Measurements from ENCODE around the gene GPATCH8. TPM values are rescaled to one million over a fixed set of nuclear protein-coding genes. Genes with fewer than 3 reads are reported as not detected.

The GPATCH8 gene
- total and polyA plus RNA-seq, 10 donors = 4.8 to 66.3 (median 57.9) TPM

GRCh38 chr17:44502598-44503146 lies 534 bp downstream of the GPATCH8 start:
- peaks cover 33 to 62% (median 56%) of the 10 kb centered on the region in 6 donors for H3K4me1 ChIP-seq
- no peaks in the 10 kb centered on the region for H3K9me3 ChIP-seq
- peaks cover 0 to 8% (median 0%) of the 10 kb centered on the region in 6 donors for H3K36me3 ChIP-seq
- peaks cover 0 to 13% (median 0%) of the 10 kb centered on the region in 7 donors for H3K27me3 ChIP-seq (replicated peaks in 1 of 7)
- no peak for TF ChIP-seq POLR2AphosphoS5 (IDR thresholded peaks at IDR 0.05)
- no peak for TF ChIP-seq POLR2A (IDR thresholded peaks at IDR 0.05)
- TF ChIP-seq, protein P1, sequence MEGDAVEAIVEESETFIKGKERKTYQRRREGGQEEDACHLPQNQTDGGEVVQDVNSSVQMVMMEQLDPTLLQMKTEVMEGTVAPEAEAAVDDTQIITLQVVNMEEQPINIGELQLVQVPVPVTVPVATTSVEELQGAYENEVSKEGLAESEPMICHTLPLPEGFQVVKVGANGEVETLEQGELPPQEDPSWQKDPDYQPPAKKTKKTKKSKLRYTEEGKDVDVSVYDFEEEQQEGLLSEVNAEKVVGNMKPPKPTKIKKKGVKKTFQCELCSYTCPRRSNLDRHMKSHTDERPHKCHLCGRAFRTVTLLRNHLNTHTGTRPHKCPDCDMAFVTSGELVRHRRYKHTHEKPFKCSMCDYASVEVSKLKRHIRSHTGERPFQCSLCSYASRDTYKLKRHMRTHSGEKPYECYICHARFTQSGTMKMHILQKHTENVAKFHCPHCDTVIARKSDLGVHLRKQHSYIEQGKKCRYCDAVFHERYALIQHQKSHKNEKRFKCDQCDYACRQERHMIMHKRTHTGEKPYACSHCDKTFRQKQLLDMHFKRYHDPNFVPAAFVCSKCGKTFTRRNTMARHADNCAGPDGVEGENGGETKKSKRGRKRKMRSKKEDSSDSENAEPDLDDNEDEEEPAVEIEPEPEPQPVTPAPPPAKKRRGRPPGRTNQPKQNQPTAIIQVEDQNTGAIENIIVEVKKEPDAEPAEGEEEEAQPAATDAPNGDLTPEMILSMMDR (IDR thresholded peaks at IDR 0.05 in 8 of 11, conservative IDR thresholded peaks at IDR 0.05 in 3 of 11) = no peak
- H3K27ac ChIP-seq = peak overlapping the region; percentile 83 to 92 (median 88)
- WGBS, 5 donors = 0 to 1% (median 1%) methylated on average over 24 to 25 of the region's 25 CpGs
- peak overlapping the region; percentile 73 to 91 (median 84) for H3K4me3 ChIP-seq
- DNase-seq = peak; percentile 85
- intact Hi-C loops (cut with DNase I; ENCODE audit: low total_unique reads) = no loop called here

DNA sequence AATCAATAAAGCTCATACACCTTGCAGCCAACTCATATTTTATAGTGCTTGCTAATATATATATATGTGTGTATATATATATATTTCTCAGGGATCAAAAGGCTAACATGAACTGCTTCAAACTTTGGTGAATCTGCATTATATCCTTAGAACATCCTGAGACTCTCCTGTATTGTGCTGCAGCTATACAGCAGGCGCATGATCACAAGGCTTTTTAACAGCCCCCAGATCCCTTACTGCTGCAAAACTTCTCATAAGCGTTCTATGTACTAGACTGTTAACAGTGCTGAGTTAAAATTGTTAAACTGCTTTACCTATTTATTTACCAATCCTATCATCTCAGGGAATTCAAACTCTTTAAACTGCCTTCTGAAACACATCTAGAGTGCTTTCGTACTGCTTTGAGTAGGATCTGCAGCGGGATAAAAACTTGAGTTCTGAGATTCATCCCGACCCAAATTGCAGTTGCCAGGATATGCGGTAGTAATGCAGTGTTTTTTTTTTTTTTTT lies 1.3 kb downstream of the GPATCH8 start:
- TF ChIP-seq POLR2A (IDR thresholded peaks at IDR 0.05) = no peak
- intact Hi-C loops (cut with DNase I; ENCODE audit: low total_unique reads) = no loop called here
- Histone ChIP-seq H3K4me1 (peaks cover 37 to 69% (median 64%) of the 10 kb centered on the region in 6 donors), H3K36me3 (peaks cover 0 to 8% (median 0%) of the 10 kb centered on the region in 6 donors), H3K27ac (peak overlapping the region in 3 of 8 donors; percentile 89 to 92 (median 89)), H3K27me3 (replicated peaks in 1 of 7) (peaks cover 0 to 6% (median 0%) of the 10 kb centered on the region in 7 donors), H3K4me3 (peak overlapping the region; percentile 73 to 91 (median 84)), H3K9me3 (no peaks in the 10 kb centered on the region)
- 17 to 23% (median 18%) methylated on average over 6 of the region's 6 CpGs for WGBS, 5 donors
- DNase-seq = no peak

DNA sequence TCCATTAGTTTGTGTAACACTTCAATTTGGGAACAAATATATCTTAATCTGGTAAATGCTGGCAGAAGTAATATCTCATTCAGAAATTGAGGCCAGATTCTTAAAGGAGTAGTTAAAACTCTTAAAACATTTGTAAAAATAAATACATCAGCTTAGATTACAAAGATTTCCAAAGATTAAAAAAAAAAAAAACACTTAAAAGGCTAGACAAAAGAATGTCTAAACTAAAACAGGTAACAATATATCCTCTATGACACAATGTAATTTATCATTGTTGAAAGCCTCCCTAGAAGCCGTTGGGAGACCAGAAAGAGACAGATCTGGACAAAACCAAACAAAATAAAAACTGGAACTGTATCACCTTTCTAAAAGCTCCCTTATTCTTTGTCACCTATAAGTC lies 3.5 kb downstream of the GPATCH8 start:
- DNase-seq = no peak
- WGBS, 5 donors = 34 to 65% (median 44%) methylated on average over 1 of the region's 1 CpG
- Histone ChIP-seq H3K36me3 (peaks cover 0 to 8% (median 0%) of the 10 kb centered on the region in 6 donors), H3K4me3 (no peak overlapping the region), H3K4me1 (peaks cover 40 to 91% (median 78%) of the 10 kb centered on the region in 6 donors), H3K9me3 (no peaks in the 10 kb centered on the region), H3K27me3 (replicated peaks in 1 of 7) (no peaks in the 10 kb centered on the region), H3K27ac (no peak overlapping the region)
- intact Hi-C loops (cut with DNase I; ENCODE audit: low total_unique reads) = no loop called here
- TF ChIP-seq, protein P1 (IDR thresholded peaks at IDR 0.05 in 8 of 11, conservative IDR thresholded peaks at IDR 0.05 in 3 of 11) = no peak
- no peak for TF ChIP-seq POLR2A (IDR thresholded peaks at IDR 0.05)
- TF ChIP-seq POLR2AphosphoS5 (IDR thresholded peaks at IDR 0.05) = no peak

- WGBS, 5 donors = 86 to 91% (median 90%) methylated on average over 2 of the region's 2 CpGs
- H3K27ac ChIP-seq = no peak overlapping the region
- no peak for TF ChIP-seq POLR2AphosphoS5 (IDR thresholded peaks at IDR 0.05)
- TF ChIP-seq POLR2A (IDR thresholded peaks at IDR 0.05) = no peak
- TF ChIP-seq, protein P1 (IDR thresholded peaks at IDR 0.05 in 8 of 11, conservative IDR thresholded peaks at IDR 0.05 in 3 of 11) = no peak
- no peak overlapping the region for H3K4me3 ChIP-seq
- H3K4me1 ChIP-seq = peaks cover 35 to 91% (median 67%) of the 10 kb centered on the region in 6 donors
- DNase-seq = no peak
- no peaks in the 10 kb centered on the region for H3K9me3 ChIP-seq
- H3K27me3 ChIP-seq (replicated peaks in 1 of 7) = no peaks in the 10 kb centered on the region
- peaks cover 0 to 8% (median 0%) of the 10 kb centered on the region in 6 donors for H3K36me3 ChIP-seq
- intact Hi-C loops (cut with DNase I; ENCODE audit: low total_unique reads) = no loop called here
These were observed 6.4 kb downstream of the GPATCH8 start for GRCh38 chr17:44496815-44497214.
